Activated CD4-positive, alpha-beta T cell treated with anti-CD3 and anti-CD28 coated beads, Interleukin-2, Interleukin-6, amounts not matched to agents 100 ng/mL and 50 ng/mL, durations not matched to agents 16 hours and 8 hours (primary cell): Measurements from ENCODE around the gene SLC25A41.

ENCODE experiments used
- DNase-seq: peaks from one replicate; pipeline ENCODE4 v3.0.0-alpha.2; 2020

The SLC25A41 gene

GRCh38 chr19:6433663-6434062 lies at the start of gene SLC25A41:
Gene SLC25A41, minus strand, starts transcription at chr19:6433763. Its CDS starts 70 bp downstream, at chr19:6433693.
- DNase-seq: no peak

- no peak for DNase-seq
Observed at GRCh38 chr19:6483235-6483634, 49.7 kb upstream of the SLC25A41 start.

- no peak for DNase-seq
Observed at GRCh38 chr19:6482343-6482686, 48.8 kb upstream of the SLC25A41 start.

- peak; percentile 85 for DNase-seq
Observed at GRCh38 chr19:6481541-6482342, 48.2 kb upstream of the SLC25A41 start, which contains the start of gene DENND1C. Gene DENND1C, minus strand, starts transcription at chr19:6481787. Its CDS starts 92 bp downstream, at chr19:6481695.

- DNase-seq: peak; percentile 41
Observed at GRCh38 chr19:6480848-6481415, 47.4 kb upstream of the SLC25A41 start.

GRCh38 chr19:6479836-6480398 lies 46.4 kb upstream of the SLC25A41 start:
- DNase-seq: no peak

GRCh38 chr19:6478815-6479214 lies 45.3 kb upstream of the SLC25A41 start:
- no peak for DNase-seq

- no peak for DNase-seq
Observed at GRCh38 chr19:6476896-6477431, 43.4 kb upstream of the SLC25A41 start.

GRCh38 chr19:6476155-6476895 lies 42.8 kb upstream of the SLC25A41 start:
- DNase-seq: peak; percentile 81

GRCh38 chr19:6475321-6476108 lies 42.0 kb upstream of the SLC25A41 start:
- no peak for DNase-seq

- no peak for DNase-seq
Observed at GRCh38 chr19:6473647-6474046, 40.1 kb upstream of the SLC25A41 start.

- no peak for DNase-seq
Observed at GRCh38 chr19:6472713-6473112, 39.1 kb upstream of the SLC25A41 start.

- no peak for DNase-seq
Observed at GRCh38 chr19:6471076-6471475, 37.5 kb upstream of the SLC25A41 start.

GRCh38 chr19:6470173-6470572 lies 36.6 kb upstream of the SLC25A41 start:
- DNase-seq: no peak

- no peak for DNase-seq
Observed at GRCh38 chr19:6467384-6467783, 33.8 kb upstream of the SLC25A41 start.

GRCh38 chr19:6466526-6467248 lies 33.1 kb upstream of the SLC25A41 start:
- no peak for DNase-seq

GRCh38 chr19:6465663-6466062 lies 32.1 kb upstream of the SLC25A41 start:
- DNase-seq: no peak

- no peak for DNase-seq
Observed at GRCh38 chr19:6465006-6465405, 31.4 kb upstream of the SLC25A41 start.

GRCh38 chr19:6464070-6464873 lies 30.7 kb upstream of the SLC25A41 start, which contains the start of gene CRB3:
Gene CRB3, plus strand, starts transcription at chr19:6464271. Its CDS starts 431 bp downstream, at chr19:6464702.
- DNase-seq: peak; percentile 21

- DNase-seq: peak; percentile 98
Observed at GRCh38 chr19:6460099-6460884, 26.7 kb upstream of the SLC25A41 start.
